Upper lobe of left lung (tissue), 6 donors: ENCODE results near the gene CACNB4. TPM values are rescaled to one million over a fixed set of nuclear protein-coding genes. Genes with fewer than 3 reads are reported as not detected.

Experiments used
- ATAC-seq, 2 donors: fragments of 200-7000 bp; cut with Tn5 transposase; one replicate each; pipeline ENCODE4 v1.9.1; 2022; ENCODE audit warnings: mild to moderate bottlenecking in 2 of 2, moderate library complexity in 2 of 2; ENCODE audit not compliant: low FRiP score in 2 of 2
- DNase-seq, 2 donors: peaks; one replicate each; pipeline ENCODE4 v3.0.0-alpha.2; 2019 to 2020
- H3K27ac ChIP-seq, 4 donors: fragments of 200-600 bp; sonication (generic); one replicate each; pipeline ENCODE4 v1.5.1; 2016 to 2019
- H3K27me3 ChIP-seq, 4 donors: fragments of 200-600 bp; sonication (generic); one replicate each; pipeline ENCODE4 v1.5.1; 2017 to 2019
- H3K36me3 ChIP-seq, 4 donors: fragments of 200-600 bp; sonication (generic); one replicate each; pipeline ENCODE4 v1.5.1; 2016 to 2019
- H3K4me1 ChIP-seq, 4 donors: fragments of 200-600 bp; sonication (generic); one replicate each; pipeline ENCODE4 v1.5.1; 2018 to 2019
- H3K4me3 ChIP-seq, 4 donors: fragments of 200-600 bp; sonication (generic); one replicate each; pipeline ENCODE4 v1.5.1; 2017 to 2019; ENCODE audit warnings: mild to moderate bottlenecking in 2 of 4, moderate library complexity in 1 of 4
- H3K9me3 ChIP-seq, 4 donors: fragments of 200-600 bp; sonication (generic); one replicate each; pipeline ENCODE4 v1.5.1; 2018 to 2019
- EP300 ChIP-seq, 4 donors: sonication (generic); formaldehyde crosslinking; IDR thresholded peaks; one replicate each; pipeline ENCODE4 v1.5.1; 2017; ENCODE audit warnings: antibody characterized with exemption in 4 of 4, control low read depth in 2 of 4
- POLR2A ChIP-seq, 4 donors: fragments of 450-650 bp; IDR thresholded peaks; one replicate each; pipeline ENCODE4 v1.5.1; 2016 to 2017; ENCODE audit warnings: antibody characterized with exemption in 4 of 4, mild to moderate bottlenecking in 2 of 4
- POLR2AphosphoS5 ChIP-seq, 2 donors: sonication (generic); formaldehyde crosslinking; IDR thresholded peaks; one replicate each; pipeline ENCODE4 v1.5.1; 2017; ENCODE audit warnings: antibody characterized with exemption in 2 of 2
- WGBS, 2 donors: methylation state at CpG; one replicate each; pipeline ENCODE4 v1.1.5; 2017 to 2018; 5-methylcytosine and 5-hydroxymethylcytosine counted together
- total RNA-seq, 6 donors: library from RNA; depleted of rRNA in 4 of 6; stranded (reverse); fragments of >200 nt in 4 of 6; gene quantifications; one replicate each; pipeline versions ENCODE4 v1.1.0 to v1.2.1, GENCODE V29; 2016 to 2021
- TF ChIP-seq, protein P1 (sequence below), 6 experiments: fragments of 450-650 bp in 4 of 6; fragments of 200-600 bp in 2 of 6; sonication (generic) in 2 of 6; IDR thresholded peaks; one replicate each; pipeline ENCODE4 v1.5.1; 2016 to 2019; ENCODE audit warnings: antibody characterized with exemption in 6 of 6
- donor health status: DM: no; HTN: no; CAD: no; lungs with moderate emphysema.
- donor health status: DM: no; HTN: yes; CAD: no; lungs with severe emphysema.

The CACNB4 gene
- total RNA-seq, 6 donors from 2014 or later = 7.7 to 21.0 (median 12.8) TPM

DNA sequence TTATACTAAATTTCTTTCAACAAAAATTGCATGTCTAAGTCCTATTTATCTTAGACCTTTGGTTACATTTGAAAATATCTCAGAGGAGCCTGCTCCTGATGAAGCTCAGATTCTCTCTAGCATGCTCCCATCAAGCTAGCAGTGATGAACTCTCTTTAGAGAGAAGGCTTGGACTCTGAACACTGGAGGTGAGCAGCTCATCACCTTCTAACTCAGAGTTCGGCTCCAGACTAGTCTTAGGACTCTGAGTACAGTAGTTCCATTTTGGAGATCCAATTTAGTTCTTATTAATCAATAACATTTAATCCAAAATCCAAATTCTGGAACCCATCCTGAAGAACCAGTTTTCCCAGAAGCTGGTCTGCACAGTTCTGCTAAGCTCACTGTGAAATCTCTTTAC lies 107.8 kb downstream of the CACNB4 start:
- no peak for ATAC-seq

DNA sequence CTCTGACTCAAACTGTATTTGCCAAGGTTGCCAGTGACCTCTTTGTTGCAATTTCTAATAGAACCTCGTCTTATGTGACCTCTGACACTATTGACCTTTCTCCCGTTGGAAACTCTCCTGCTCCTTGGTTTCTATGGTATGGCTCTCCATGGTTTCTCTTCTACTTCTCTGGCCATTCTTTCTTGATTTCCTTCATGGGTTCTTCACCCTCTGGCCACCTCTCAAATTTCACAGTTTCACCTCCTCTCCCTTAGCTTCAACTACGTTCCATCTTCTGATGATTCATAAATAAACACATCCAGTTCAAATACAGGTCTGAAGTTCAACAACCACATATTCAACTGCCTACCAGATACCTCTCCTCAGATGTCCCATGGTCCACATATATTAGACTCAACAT lies 109.5 kb downstream of the CACNB4 start:
- 81% methylated on average over 3 of the region's 3 CpGs for WGBS, 2 donors
- H3K27me3 ChIP-seq = no peaks in the 10 kb centered on the region
- ATAC-seq = no peak

More for the DNA sequence above, 107.8 kb downstream of the CACNB4 start:
- no peaks in the 10 kb centered on the region for H3K4me1 ChIP-seq
- H3K4me3 ChIP-seq = no peak overlapping the region
- H3K36me3 ChIP-seq = no peaks in the 10 kb centered on the region
- 90 to 95% methylated on average over 1 of the region's 1 CpG for WGBS, 2 donors
- no peaks in the 10 kb centered on the region for H3K9me3 ChIP-seq
- DNase-seq = no peak
- H3K27me3 ChIP-seq = no peaks in the 10 kb centered on the region
- TF ChIP-seq EP300 (IDR thresholded peaks at IDR 0.05) = no peak
- TF ChIP-seq, protein P1, sequence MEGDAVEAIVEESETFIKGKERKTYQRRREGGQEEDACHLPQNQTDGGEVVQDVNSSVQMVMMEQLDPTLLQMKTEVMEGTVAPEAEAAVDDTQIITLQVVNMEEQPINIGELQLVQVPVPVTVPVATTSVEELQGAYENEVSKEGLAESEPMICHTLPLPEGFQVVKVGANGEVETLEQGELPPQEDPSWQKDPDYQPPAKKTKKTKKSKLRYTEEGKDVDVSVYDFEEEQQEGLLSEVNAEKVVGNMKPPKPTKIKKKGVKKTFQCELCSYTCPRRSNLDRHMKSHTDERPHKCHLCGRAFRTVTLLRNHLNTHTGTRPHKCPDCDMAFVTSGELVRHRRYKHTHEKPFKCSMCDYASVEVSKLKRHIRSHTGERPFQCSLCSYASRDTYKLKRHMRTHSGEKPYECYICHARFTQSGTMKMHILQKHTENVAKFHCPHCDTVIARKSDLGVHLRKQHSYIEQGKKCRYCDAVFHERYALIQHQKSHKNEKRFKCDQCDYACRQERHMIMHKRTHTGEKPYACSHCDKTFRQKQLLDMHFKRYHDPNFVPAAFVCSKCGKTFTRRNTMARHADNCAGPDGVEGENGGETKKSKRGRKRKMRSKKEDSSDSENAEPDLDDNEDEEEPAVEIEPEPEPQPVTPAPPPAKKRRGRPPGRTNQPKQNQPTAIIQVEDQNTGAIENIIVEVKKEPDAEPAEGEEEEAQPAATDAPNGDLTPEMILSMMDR (IDR thresholded peaks at IDR 0.05) = no peak
- TF ChIP-seq POLR2AphosphoS5 (IDR thresholded peaks at IDR 0.05) = no peak
- TF ChIP-seq POLR2A (IDR thresholded peaks at IDR 0.05) = no peak
- H3K27ac ChIP-seq = no peak overlapping the region

DNA sequence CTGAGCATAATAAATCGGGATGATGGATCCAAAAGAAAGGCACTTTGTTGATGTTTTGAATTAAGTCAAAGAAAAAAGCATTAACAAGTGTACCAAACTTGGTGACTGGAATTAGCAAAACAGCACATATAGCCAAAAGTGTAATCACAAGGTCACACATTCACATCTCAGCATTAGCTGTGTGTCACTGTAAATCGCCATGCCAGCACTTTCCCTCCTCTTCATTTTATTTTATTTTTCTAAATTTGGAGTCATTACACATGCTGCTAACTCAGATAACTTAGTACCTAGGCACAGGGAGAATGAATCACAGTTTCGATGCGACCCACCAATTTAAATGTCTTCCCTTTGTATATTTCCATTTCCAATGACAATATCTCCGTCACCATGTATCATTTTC lies 111.4 kb downstream of the CACNB4 start:
- H3K4me3 ChIP-seq = no peak overlapping the region
- ATAC-seq (no peak), DNase-seq (no peak)
- TF ChIP-seq POLR2A (IDR thresholded peaks at IDR 0.05) = no peak
- TF ChIP-seq, protein P1 (IDR thresholded peaks at IDR 0.05) = no peak
- TF ChIP-seq EP300 (IDR thresholded peaks at IDR 0.05) = no peak
- TF ChIP-seq POLR2AphosphoS5 (IDR thresholded peaks at IDR 0.05) = no peak
- no peaks in the 10 kb centered on the region for H3K9me3 ChIP-seq
- H3K36me3 ChIP-seq = no peaks in the 10 kb centered on the region
- H3K27me3 ChIP-seq = no peaks in the 10 kb centered on the region
- WGBS, 2 donors = 96% methylated on average over 5 of the region's 5 CpGs
- no peaks in the 10 kb centered on the region for H3K4me1 ChIP-seq
- no peak overlapping the region for H3K27ac ChIP-seq

More for the DNA sequence above, 109.5 kb downstream of the CACNB4 start:
- Histone ChIP-seq H3K4me1 (no peaks in the 10 kb centered on the region), H3K27ac (no peak overlapping the region), H3K9me3 (no peaks in the 10 kb centered on the region), H3K36me3 (no peaks in the 10 kb centered on the region), H3K4me3 (no peak overlapping the region)
- no peak for DNase-seq
- TF ChIP-seq EP300 (IDR thresholded peaks at IDR 0.05) (no peak), POLR2AphosphoS5 (IDR thresholded peaks at IDR 0.05) (no peak), POLR2A (IDR thresholded peaks at IDR 0.05) (no peak)
- TF ChIP-seq, protein P1 (IDR thresholded peaks at IDR 0.05) = no peak

DNA sequence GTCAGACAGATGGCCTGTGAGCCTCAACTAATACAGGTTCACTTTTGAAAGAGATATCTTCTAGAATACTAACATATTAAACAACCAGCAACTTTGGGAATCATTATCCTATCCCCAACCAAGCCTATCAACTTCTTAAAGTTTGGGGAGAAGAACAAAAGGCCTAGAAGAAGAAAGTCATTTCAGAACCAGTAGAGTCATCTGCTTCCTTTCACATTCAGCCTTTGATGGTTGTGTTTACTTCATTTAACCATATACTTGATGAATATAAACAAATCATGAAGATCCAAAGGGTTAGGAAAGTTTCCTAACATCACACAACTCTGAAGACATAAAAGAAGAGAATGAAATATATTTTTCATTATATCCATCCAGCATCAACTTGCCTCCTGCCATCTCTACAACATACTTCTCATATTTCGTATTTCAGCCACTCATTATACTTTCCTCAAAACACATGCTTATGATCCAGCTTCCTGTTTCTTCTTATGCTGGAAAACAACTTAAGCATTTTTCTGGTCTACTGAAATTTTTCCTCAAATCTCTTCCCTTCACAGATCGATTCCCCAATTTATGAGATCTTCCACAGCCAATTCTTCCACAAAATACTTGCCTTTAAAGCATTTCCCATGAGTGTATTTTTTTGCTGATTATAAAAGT lies 114.3 kb downstream of the CACNB4 start:
- no peak overlapping the region for H3K27ac ChIP-seq
- no peaks in the 10 kb centered on the region for H3K36me3 ChIP-seq
- no peaks in the 10 kb centered on the region for H3K27me3 ChIP-seq
- no peaks in the 10 kb centered on the region for H3K9me3 ChIP-seq
- TF ChIP-seq EP300 (IDR thresholded peaks at IDR 0.05) (no peak), POLR2AphosphoS5 (IDR thresholded peaks at IDR 0.05) (no peak), POLR2A (IDR thresholded peaks at IDR 0.05) (no peak)
- TF ChIP-seq, protein P1 (IDR thresholded peaks at IDR 0.05) = no peak
- no peak for ATAC-seq
- DNase-seq = no peak
- no peak overlapping the region for H3K4me3 ChIP-seq
- WGBS, 2 donors = 73 to 85% methylated on average over 2 of the region's 2 CpGs
- no peaks in the 10 kb centered on the region for H3K4me1 ChIP-seq

DNA sequence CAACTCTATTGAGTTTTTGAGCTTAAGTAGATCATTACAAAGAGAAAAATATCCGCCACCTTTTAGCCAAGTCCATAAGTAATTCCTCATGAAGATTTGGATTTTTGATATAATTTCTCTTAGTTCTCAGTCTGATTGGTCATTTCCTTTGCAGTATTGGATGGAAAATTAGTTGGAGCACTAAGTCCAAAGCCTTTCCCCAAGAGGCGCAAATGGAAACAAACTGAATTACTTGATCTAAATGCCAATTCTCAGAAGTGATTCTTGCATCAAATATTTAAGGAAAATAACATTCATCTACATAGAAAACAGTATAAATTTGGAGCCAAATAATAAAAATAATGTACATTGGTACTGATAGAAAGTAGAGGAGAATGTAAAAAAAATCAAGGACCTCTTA lies 115.6 kb downstream of the CACNB4 start:
- no peaks in the 10 kb centered on the region for H3K27me3 ChIP-seq
- DNase-seq (no peak), ATAC-seq (no peak)
- H3K27ac ChIP-seq = no peak overlapping the region
- H3K9me3 ChIP-seq = no peaks in the 10 kb centered on the region
- WGBS, 2 donors = 51 to 95% methylated on average over 2 of the region's 2 CpGs
- no peak overlapping the region for H3K4me3 ChIP-seq
- TF ChIP-seq, protein P1 (IDR thresholded peaks at IDR 0.05) = no peak
- TF ChIP-seq POLR2A (IDR thresholded peaks at IDR 0.05) = no peak
- TF ChIP-seq POLR2AphosphoS5 (IDR thresholded peaks at IDR 0.05) = no peak
- no peak for TF ChIP-seq EP300 (IDR thresholded peaks at IDR 0.05)
- no peaks in the 10 kb centered on the region for H3K4me1 ChIP-seq
- H3K36me3 ChIP-seq = no peaks in the 10 kb centered on the region
